PFSK-1 (cell line): ENCODE data around the gene LHX5.

Source experiments
- FOXP2 ChIP-seq: optimal IDR thresholded peaks from 2 replicates; pipeline ENCODE3; 2011; ENCODE audit warnings: borderline replicate concordance, control low read depth, inconsistent platforms; ENCODE audit not compliant: insufficient read depth; ENCODE audit errors: extremely low read length, extremely low read depth
- POLR2AphosphoS5 ChIP-seq: IDR thresholded peaks from 2 replicates; pipeline ENCODE4 v1.6.1; 2012; ENCODE audit warnings: low read depth, mild to moderate bottlenecking, control low read depth, low read length, moderate library complexity
- SIN3A ChIP-seq: IDR thresholded peaks from 2 replicates; pipeline ENCODE4 v1.6.1; 2012; ENCODE audit warnings: mild to moderate bottlenecking, low read length, moderate library complexity, borderline replicate concordance; ENCODE audit not compliant: insufficient read depth
- TAF1 ChIP-seq: IDR thresholded peaks from 2 replicates; pipeline ENCODE4 v1.6.1; 2012; ENCODE audit warnings: low read length, control low read depth, borderline replicate concordance; ENCODE audit not compliant: insufficient read depth
- TF ChIP-seq, protein P1 (sequence below), 2 experiments: IDR thresholded peaks; 2 replicates each; pipeline versions ENCODE4 v1.6.1 to v1.8.0; 2011 to 2012; ENCODE audit warnings: low read depth in 2 of 2, low read length in 2 of 2, control low read depth in 1 of 2, inconsistent platforms in 1 of 2, mild to moderate bottlenecking in 1 of 2, moderate library complexity in 1 of 2; ENCODE audit not compliant: insufficient read depth in 1 of 2

Gene LHX5

GRCh38 chr12:113512568-113512967 is 40.9 kb upstream of the LHX5 start:
- TF ChIP-seq, protein P1, sequence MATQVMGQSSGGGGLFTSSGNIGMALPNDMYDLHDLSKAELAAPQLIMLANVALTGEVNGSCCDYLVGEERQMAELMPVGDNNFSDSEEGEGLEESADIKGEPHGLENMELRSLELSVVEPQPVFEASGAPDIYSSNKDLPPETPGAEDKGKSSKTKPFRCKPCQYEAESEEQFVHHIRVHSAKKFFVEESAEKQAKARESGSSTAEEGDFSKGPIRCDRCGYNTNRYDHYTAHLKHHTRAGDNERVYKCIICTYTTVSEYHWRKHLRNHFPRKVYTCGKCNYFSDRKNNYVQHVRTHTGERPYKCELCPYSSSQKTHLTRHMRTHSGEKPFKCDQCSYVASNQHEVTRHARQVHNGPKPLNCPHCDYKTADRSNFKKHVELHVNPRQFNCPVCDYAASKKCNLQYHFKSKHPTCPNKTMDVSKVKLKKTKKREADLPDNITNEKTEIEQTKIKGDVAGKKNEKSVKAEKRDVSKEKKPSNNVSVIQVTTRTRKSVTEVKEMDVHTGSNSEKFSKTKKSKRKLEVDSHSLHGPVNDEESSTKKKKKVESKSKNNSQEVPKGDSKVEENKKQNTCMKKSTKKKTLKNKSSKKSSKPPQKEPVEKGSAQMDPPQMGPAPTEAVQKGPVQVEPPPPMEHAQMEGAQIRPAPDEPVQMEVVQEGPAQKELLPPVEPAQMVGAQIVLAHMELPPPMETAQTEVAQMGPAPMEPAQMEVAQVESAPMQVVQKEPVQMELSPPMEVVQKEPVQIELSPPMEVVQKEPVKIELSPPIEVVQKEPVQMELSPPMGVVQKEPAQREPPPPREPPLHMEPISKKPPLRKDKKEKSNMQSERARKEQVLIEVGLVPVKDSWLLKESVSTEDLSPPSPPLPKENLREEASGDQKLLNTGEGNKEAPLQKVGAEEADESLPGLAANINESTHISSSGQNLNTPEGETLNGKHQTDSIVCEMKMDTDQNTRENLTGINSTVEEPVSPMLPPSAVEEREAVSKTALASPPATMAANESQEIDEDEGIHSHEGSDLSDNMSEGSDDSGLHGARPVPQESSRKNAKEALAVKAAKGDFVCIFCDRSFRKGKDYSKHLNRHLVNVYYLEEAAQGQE (IDR thresholded peaks at IDR 0.05; ENCODE audit: insufficient read depth in 1 of 2, low read depth in 2 of 2, low read length in 2 of 2): no peak
- TF ChIP-seq POLR2AphosphoS5 (no peak), TAF1 (no peak), SIN3A (no peak), FOXP2 (no peak)

DNA sequence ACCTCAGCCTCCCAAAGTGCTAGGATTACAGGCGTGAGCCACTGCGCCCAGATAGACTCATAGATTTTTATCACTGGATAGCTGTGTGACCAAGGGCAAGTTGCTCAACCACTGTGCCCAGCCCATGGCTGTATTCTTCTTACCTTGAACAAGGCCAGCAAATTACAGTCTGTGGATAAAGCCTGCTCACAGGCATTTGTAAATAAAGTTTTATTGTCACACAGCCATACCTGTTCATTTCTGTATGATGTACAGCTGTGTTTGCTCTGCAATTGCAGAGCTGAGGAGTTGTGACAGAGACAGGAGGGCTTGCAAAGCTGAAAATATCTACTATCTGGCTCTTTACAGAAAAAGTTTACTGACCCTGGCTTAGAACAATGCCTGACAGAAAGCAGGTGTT is 35.2 kb upstream of the LHX5 start:
- TF ChIP-seq FOXP2 (no peak), POLR2AphosphoS5 (no peak), SIN3A (no peak), TAF1 (no peak)
- TF ChIP-seq, protein P1 (IDR thresholded peaks at IDR 0.05; ENCODE audit: insufficient read depth in 1 of 2, low read depth in 2 of 2, low read length in 2 of 2): no peak

DNA sequence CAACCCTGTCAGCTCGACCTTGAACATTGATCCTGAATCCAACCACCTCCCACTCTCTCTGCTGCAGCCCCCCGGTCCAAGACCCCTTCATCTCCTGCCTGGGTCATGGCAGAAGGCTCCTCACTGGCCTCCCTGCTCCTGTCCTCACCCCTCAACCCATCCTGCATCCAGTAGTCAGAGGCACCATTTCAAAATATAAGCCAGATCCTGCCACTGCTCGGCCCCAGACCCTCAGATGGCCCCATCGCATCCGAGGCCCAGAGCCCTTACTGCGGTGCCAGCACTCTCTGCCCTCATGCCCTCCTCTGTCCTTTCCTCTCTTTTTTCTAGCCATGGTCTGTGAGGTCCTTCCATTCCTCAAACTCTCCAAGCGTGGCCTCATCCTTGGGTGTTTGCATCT is 34.3 kb upstream of the LHX5 start:
- no peak for TF ChIP-seq SIN3A

GRCh38 chr12:113504917-113505316 is 33.2 kb upstream of the LHX5 start:
- TF ChIP-seq SIN3A: no peak
- no peak for TF ChIP-seq FOXP2
- TF ChIP-seq, protein P1 (IDR thresholded peaks at IDR 0.05; ENCODE audit: insufficient read depth in 1 of 2, low read depth in 2 of 2, low read length in 2 of 2): no peak
- TF ChIP-seq POLR2AphosphoS5: no peak
- no peak for TF ChIP-seq TAF1

GRCh38 chr12:113500782-113501311 is 29.2 kb upstream of the LHX5 start:
- TF ChIP-seq, protein P1 (IDR thresholded peaks at IDR 0.05; ENCODE audit: insufficient read depth in 1 of 2, low read depth in 2 of 2, low read length in 2 of 2): no peak
- TF ChIP-seq TAF1 (no peak), POLR2AphosphoS5 (no peak), SIN3A (no peak), FOXP2 (no peak)
